ENCODE measurements around the gene C1QTNF1.

Gene C1QTNF1

GRCh38 chr17:79047923-79048825 is 24.2 kb downstream of the C1QTNF1 start:
- peaks cover 8% of the 10 kb centered on the region for H3K4me1 ChIP-seq (ENCODE audit: control insufficient read depth, insufficient read depth, low read length)
- no peak overlapping the region for H3K4me2 ChIP-seq (ENCODE audit: low read length)
- H3K36me3 ChIP-seq (ENCODE audit: insufficient read depth, low read length), result no peaks in the 10 kb centered on the region
- no peak overlapping the region for H3K9ac ChIP-seq (ENCODE audit: low read depth, low read length)
- peaks cover 39% of the 10 kb centered on the region for H3K27me3 ChIP-seq (ENCODE audit: control insufficient read depth, insufficient read depth, low read length)
- no peak overlapping the region for H3K4me3 ChIP-seq (ENCODE audit: low read length)
- H3K9me3 ChIP-seq (replicated peaks; ENCODE audit: low read length), result no peaks in the 10 kb centered on the region

GRCh38 chr17:79048826-79049755 is 25.1 kb downstream of the C1QTNF1 start:
- Histone ChIP-seq H3K4me3 (ENCODE audit: low read length) (no peak overlapping the region), H3K9ac (ENCODE audit: low read depth, low read length) (no peak overlapping the region), H3K27me3 (ENCODE audit: control insufficient read depth, insufficient read depth, low read length) (peaks cover 39% of the 10 kb centered on the region), H3K36me3 (ENCODE audit: insufficient read depth, low read length) (no peaks in the 10 kb centered on the region), H3K9me3 (replicated peaks; ENCODE audit: low read length) (no peaks in the 10 kb centered on the region), H3K4me2 (ENCODE audit: low read length) (no peak overlapping the region), H3K4me1 (ENCODE audit: control insufficient read depth, insufficient read depth, low read length) (peaks cover 8% of the 10 kb centered on the region)

GRCh38 chr17:79049821-79050220 is 25.9 kb downstream of the C1QTNF1 start:
- H3K9ac ChIP-seq (ENCODE audit: low read depth, low read length), result no peak overlapping the region
- no peak overlapping the region for H3K4me2 ChIP-seq (ENCODE audit: low read length)
- H3K4me1 ChIP-seq (ENCODE audit: control insufficient read depth, insufficient read depth, low read length), result peaks cover 8% of the 10 kb centered on the region
- H3K4me3 ChIP-seq (ENCODE audit: low read length), result no peak overlapping the region
- peaks cover 3% of the 10 kb centered on the region for H3K9me3 ChIP-seq (replicated peaks; ENCODE audit: low read length)
- no peaks in the 10 kb centered on the region for H3K36me3 ChIP-seq (ENCODE audit: insufficient read depth, low read length)
- H3K27me3 ChIP-seq (ENCODE audit: control insufficient read depth, insufficient read depth, low read length), result peaks cover 32% of the 10 kb centered on the region

- Histone ChIP-seq H3K9ac (ENCODE audit: low read depth, low read length) (no peak overlapping the region), H3K9me3 (replicated peaks; ENCODE audit: low read length) (peaks cover 3% of the 10 kb centered on the region), H3K4me2 (ENCODE audit: low read length) (no peak overlapping the region), H3K4me1 (ENCODE audit: control insufficient read depth, insufficient read depth, low read length) (peaks cover 8% of the 10 kb centered on the region), H3K36me3 (ENCODE audit: insufficient read depth, low read length) (no peaks in the 10 kb centered on the region), H3K4me3 (ENCODE audit: low read length) (no peak overlapping the region), H3K27me3 (ENCODE audit: control insufficient read depth, insufficient read depth, low read length) (peaks cover 26% of the 10 kb centered on the region)
Measured at GRCh38 chr17:79050551-79050950, 26.6 kb downstream of the C1QTNF1 start.

- H3K9me3 ChIP-seq (replicated peaks; ENCODE audit: low read length), result peaks cover 3% of the 10 kb centered on the region
- H3K4me1 ChIP-seq (ENCODE audit: control insufficient read depth, insufficient read depth, low read length), result peaks cover 4% of the 10 kb centered on the region
- no peaks in the 10 kb centered on the region for H3K36me3 ChIP-seq (ENCODE audit: insufficient read depth, low read length)
- H3K4me3 ChIP-seq (ENCODE audit: low read length), result no peak overlapping the region
- H3K4me2 ChIP-seq (ENCODE audit: low read length), result no peak overlapping the region
- peaks cover 26% of the 10 kb centered on the region for H3K27me3 ChIP-seq (ENCODE audit: control insufficient read depth, insufficient read depth, low read length)
- H3K9ac ChIP-seq (ENCODE audit: low read depth, low read length), result no peak overlapping the region
Measured at GRCh38 chr17:79051306-79051705, 27.3 kb downstream of the C1QTNF1 start.

GRCh38 chr17:79052131-79052530 is 28.2 kb downstream of the C1QTNF1 start:
- Histone ChIP-seq H3K4me1 (ENCODE audit: control insufficient read depth, insufficient read depth, low read length) (peaks cover 2% of the 10 kb centered on the region), H3K4me3 (ENCODE audit: low read length) (no peak overlapping the region), H3K27me3 (ENCODE audit: control insufficient read depth, insufficient read depth, low read length) (peaks cover 19% of the 10 kb centered on the region), H3K4me2 (ENCODE audit: low read length) (no peak overlapping the region), H3K36me3 (ENCODE audit: insufficient read depth, low read length) (no peaks in the 10 kb centered on the region), H3K9ac (ENCODE audit: low read depth, low read length) (no peak overlapping the region), H3K9me3 (replicated peaks; ENCODE audit: low read length) (peaks cover 3% of the 10 kb centered on the region)

GRCh38 chr17:79053251-79053925 is 29.4 kb downstream of the C1QTNF1 start:
- H3K9ac ChIP-seq (ENCODE audit: low read depth, low read length), result no peak overlapping the region
- H3K9me3 ChIP-seq (replicated peaks; ENCODE audit: low read length), result peaks cover 3% of the 10 kb centered on the region
- peaks cover 13% of the 10 kb centered on the region for H3K27me3 ChIP-seq (ENCODE audit: control insufficient read depth, insufficient read depth, low read length)

GRCh38 chr17:79054200-79054960 is 30.4 kb downstream of the C1QTNF1 start:
- Histone ChIP-seq H3K4me2 (ENCODE audit: low read length) (no peak overlapping the region), H3K9ac (ENCODE audit: low read depth, low read length) (no peak overlapping the region), H3K4me1 (ENCODE audit: control insufficient read depth, insufficient read depth, low read length) (peaks cover 2% of the 10 kb centered on the region), H3K9me3 (replicated peaks; ENCODE audit: low read length) (peaks cover 3% of the 10 kb centered on the region), H3K4me3 (ENCODE audit: low read length) (no peak overlapping the region), H3K27me3 (ENCODE audit: control insufficient read depth, insufficient read depth, low read length) (peaks cover 10% of the 10 kb centered on the region), H3K36me3 (ENCODE audit: insufficient read depth, low read length) (no peaks in the 10 kb centered on the region)

More at GRCh38 chr17:79053251-79053925, 29.4 kb downstream of the C1QTNF1 start:
- no peak overlapping the region for H3K4me3 ChIP-seq (ENCODE audit: low read length)
- no peaks in the 10 kb centered on the region for H3K36me3 ChIP-seq (ENCODE audit: insufficient read depth, low read length)
- H3K4me1 ChIP-seq (ENCODE audit: control insufficient read depth, insufficient read depth, low read length), result peaks cover 2% of the 10 kb centered on the region
- H3K4me2 ChIP-seq (ENCODE audit: low read length), result no peak overlapping the region

- Histone ChIP-seq H3K9ac (ENCODE audit: low read depth, low read length) (no peak overlapping the region), H3K4me2 (ENCODE audit: low read length) (no peak overlapping the region), H3K9me3 (replicated peaks; ENCODE audit: low read length) (peaks cover 3% of the 10 kb centered on the region), H3K36me3 (ENCODE audit: insufficient read depth, low read length) (no peaks in the 10 kb centered on the region), H3K27me3 (ENCODE audit: control insufficient read depth, insufficient read depth, low read length) (peaks cover 2% of the 10 kb centered on the region), H3K4me3 (ENCODE audit: low read length) (no peak overlapping the region), H3K4me1 (ENCODE audit: control insufficient read depth, insufficient read depth, low read length) (peaks cover 2% of the 10 kb centered on the region)
Measured at GRCh38 chr17:79055197-79055596, 31.2 kb downstream of the C1QTNF1 start.

- H3K9me3 ChIP-seq (replicated peaks; ENCODE audit: low read length), result peaks cover 3% of the 10 kb centered on the region
- peaks cover 2% of the 10 kb centered on the region for H3K4me1 ChIP-seq (ENCODE audit: control insufficient read depth, insufficient read depth, low read length)
- H3K27me3 ChIP-seq (ENCODE audit: control insufficient read depth, insufficient read depth, low read length), result peaks cover 2% of the 10 kb centered on the region
- no peak overlapping the region for H3K4me2 ChIP-seq (ENCODE audit: low read length)
- H3K36me3 ChIP-seq (ENCODE audit: insufficient read depth, low read length), result no peaks in the 10 kb centered on the region
- H3K4me3 ChIP-seq (ENCODE audit: low read length), result no peak overlapping the region
- H3K9ac ChIP-seq (ENCODE audit: low read depth, low read length), result no peak overlapping the region
Measured at GRCh38 chr17:79057737-79058385, 33.9 kb downstream of the C1QTNF1 start.

All from skeletal muscle satellite cell (primary cell).